22Rv1 (cell line): ENCODE results near the gene AMBRA1.

Source experiments
- H3K27ac ChIP-seq: fragments of 450-650 bp; 2 replicates; pipeline ENCODE4 v1.5.1; 2017
- ZFX ChIP-seq: fragments of 450-650 bp; IDR thresholded peaks from 2 replicates; pipeline ENCODE4 v1.6.1; 2017; ENCODE audit warnings: antibody characterized with exemption, borderline replicate concordance
- TF ChIP-seq, protein P1 (sequence below): fragments of 450-650 bp; IDR thresholded peaks from 2 replicates; pipeline ENCODE4 v1.5.1; 2017; ENCODE audit warnings: mild to moderate bottlenecking

Gene AMBRA1

DNA sequence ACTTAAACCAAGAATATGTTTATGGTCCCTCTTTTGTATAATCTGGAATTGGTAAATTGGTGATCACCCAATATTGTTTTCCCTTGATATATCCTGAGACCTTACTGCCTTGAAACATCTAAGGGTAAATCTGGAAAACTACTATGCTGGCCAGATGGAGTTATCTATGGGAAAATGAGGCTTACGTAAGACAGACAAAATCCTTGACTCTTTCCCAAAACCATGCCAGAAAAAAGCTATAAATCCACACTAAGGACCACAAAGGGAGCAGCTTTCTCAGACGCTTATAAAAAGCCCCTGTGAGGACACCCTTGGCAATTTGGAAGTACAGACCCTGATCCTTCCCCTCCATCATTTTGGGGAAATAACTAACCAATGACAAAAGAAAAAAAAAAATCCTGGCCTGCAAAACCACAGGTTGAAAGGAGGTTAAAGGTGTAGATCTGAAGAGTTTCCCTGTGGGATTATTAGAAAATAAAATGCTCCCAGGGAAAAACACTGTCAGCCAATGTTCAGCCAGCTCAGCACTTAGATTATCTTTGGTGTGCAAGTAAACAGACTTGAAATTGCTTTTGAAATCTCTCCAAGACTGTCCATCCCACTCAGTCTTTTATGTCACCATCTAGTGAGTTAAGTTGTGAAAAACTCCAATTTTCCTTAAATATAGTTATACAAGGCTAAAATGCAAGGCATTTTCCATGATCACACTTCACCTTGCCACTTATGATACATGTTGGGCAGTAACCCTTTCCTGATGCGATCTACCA, 6.6 kb upstream of the AMBRA1 start:
- no peak overlapping the region for H3K27ac ChIP-seq
- TF ChIP-seq ZFX: no peak
- TF ChIP-seq, protein P1, sequence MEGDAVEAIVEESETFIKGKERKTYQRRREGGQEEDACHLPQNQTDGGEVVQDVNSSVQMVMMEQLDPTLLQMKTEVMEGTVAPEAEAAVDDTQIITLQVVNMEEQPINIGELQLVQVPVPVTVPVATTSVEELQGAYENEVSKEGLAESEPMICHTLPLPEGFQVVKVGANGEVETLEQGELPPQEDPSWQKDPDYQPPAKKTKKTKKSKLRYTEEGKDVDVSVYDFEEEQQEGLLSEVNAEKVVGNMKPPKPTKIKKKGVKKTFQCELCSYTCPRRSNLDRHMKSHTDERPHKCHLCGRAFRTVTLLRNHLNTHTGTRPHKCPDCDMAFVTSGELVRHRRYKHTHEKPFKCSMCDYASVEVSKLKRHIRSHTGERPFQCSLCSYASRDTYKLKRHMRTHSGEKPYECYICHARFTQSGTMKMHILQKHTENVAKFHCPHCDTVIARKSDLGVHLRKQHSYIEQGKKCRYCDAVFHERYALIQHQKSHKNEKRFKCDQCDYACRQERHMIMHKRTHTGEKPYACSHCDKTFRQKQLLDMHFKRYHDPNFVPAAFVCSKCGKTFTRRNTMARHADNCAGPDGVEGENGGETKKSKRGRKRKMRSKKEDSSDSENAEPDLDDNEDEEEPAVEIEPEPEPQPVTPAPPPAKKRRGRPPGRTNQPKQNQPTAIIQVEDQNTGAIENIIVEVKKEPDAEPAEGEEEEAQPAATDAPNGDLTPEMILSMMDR: no peak

GRCh38 chr11:46599340-46600193, 5.7 kb upstream of the AMBRA1 start:
- TF ChIP-seq, protein P1: no peak
- no peak for TF ChIP-seq ZFX
- no peak overlapping the region for H3K27ac ChIP-seq

DNA sequence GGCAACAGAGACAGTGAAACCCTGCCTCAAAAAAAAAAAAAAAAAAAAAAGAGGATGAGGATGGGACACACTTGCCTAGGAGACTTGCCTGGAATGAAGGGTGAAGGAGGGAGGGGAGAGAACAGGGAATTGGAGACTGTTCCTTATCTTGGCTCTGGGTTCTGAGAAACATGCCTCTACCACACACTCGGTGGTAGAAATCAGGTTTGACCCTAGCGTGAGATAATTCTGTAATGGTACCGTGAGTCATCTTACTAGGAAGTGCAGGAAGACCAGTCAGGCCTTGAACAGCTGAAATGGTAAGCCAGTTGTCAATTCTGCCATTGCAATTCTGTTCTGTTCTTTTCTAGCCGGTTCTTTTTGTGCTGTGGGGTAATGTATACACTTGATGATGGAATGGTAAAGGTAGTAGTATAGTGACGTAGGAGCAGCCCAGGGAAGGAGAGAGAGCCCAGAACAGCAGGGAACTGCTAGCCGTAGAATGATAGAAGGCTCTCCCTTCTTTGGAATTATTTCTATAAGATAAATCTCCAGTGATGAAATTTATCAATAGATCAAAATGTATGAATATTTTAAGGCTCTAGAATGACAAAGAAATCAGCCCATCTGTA, 3.9 kb upstream of the AMBRA1 start:
- H3K27ac ChIP-seq: no peak overlapping the region
- TF ChIP-seq ZFX: no peak
- TF ChIP-seq, protein P1: no peak

DNA sequence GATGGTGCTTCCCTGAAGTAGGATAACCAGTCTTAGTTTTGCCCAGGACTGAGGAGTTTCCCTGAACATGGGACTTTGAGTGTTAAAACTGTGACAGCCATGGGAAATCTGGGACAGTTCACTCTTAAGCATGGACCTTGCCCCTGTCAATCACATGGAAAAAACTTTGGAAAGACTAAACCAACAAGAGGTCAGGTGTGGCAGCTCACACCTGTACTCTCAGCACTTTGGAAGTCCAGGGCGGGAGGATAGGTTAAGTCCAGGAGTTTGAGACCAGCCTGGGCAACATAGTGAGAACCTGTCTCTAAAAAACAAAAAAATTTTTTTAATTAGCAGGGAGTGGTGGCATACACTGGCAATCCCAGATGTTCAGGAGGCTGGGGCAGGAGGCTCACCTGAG, 3.3 kb upstream of the AMBRA1 start:
- TF ChIP-seq ZFX: no peak
- TF ChIP-seq, protein P1: no peak
- H3K27ac ChIP-seq: no peak overlapping the region

GRCh38 chr11:46594785-46595184, 962 bp upstream of the AMBRA1 start:
- H3K27ac ChIP-seq: peak overlapping the region; percentile 75

GRCh38 chr11:46594374-46594700, 514 bp upstream of the AMBRA1 start:
- H3K27ac ChIP-seq: peak overlapping the region; percentile 75
- no peak for TF ChIP-seq ZFX
- TF ChIP-seq, protein P1: no peak

More at GRCh38 chr11:46594785-46595184, 962 bp upstream of the AMBRA1 start:
- TF ChIP-seq, protein P1: no peak
- no peak for TF ChIP-seq ZFX
